A549 (cell line): ENCODE data around the gene IGLON5.

Source experiments
- CTCF ChIP-seq: fragments of >200 bp; sonication (Bioruptor Twin); formaldehyde crosslinking; IDR thresholded peaks from 3 replicates; pipeline ENCODE4 v1.5.1; 2016
- EP300 ChIP-seq, 2 experiments: fragments of >200 bp; sonication (Bioruptor Twin); formaldehyde crosslinking; IDR thresholded peaks; 2 replicates in 1 of 2; 3 replicates in 1 of 2; pipeline ENCODE4 v1.6.1; 2016 to 2017
- HDAC2 ChIP-seq: fragments of 200-600 bp; sonication (generic); IDR thresholded peaks from 2 replicates; pipeline ENCODE4 v1.6.1; 2016
- MAFK ChIP-seq: fragments of 450-650 bp; IDR thresholded peaks from 2 replicates; pipeline ENCODE4 v1.6.1; 2014; ENCODE audit not compliant: partially characterized antibody
- POLR2A ChIP-seq: IDR thresholded peaks from 2 replicates; pipeline ENCODE4 v1.6.1; 2012; ENCODE audit warnings: mild to moderate bottlenecking, low read length
- RCOR1 ChIP-seq: fragments of 150-350 bp; IDR thresholded peaks from 2 replicates; pipeline ENCODE4 v1.6.1; 2014; ENCODE audit warnings: antibody characterized with exemption, low read length, low read depth
- RNF2 ChIP-seq: fragments of 200-600 bp; sonication (generic); IDR thresholded peaks from 2 replicates; pipeline ENCODE4 v1.6.1; 2016; ENCODE audit warnings: low read depth, mild to moderate bottlenecking, antibody characterized with exemption, moderate library complexity, borderline replicate concordance
- USF2 ChIP-seq: fragments of 450-650 bp; IDR thresholded peaks from 2 replicates; pipeline ENCODE4 v1.6.1; 2014; ENCODE audit warnings: antibody characterized with exemption
- ZC3H11A ChIP-seq: fragments of 450-650 bp; IDR thresholded peaks from 2 replicates; pipeline ENCODE4 v1.6.1; 2014; ENCODE audit warnings: antibody characterized with exemption, mild to moderate bottlenecking

- TF ChIP-seq RCOR1 (no peak), EP300 (IDR thresholded peaks at IDR 0.05) (no peak), HDAC2 (no peak), CTCF (no peak), USF2 (no peak), MAFK (no peak), RNF2 (no peak), ZC3H11A (no peak), POLR2A (no peak)
Measured at GRCh38 chr19:51321799-51322198, 10.4 kb downstream of the IGLON5 start.
